GM20431 (cell line): ENCODE results near the gene S1PR4.
"Not testable (repeated sequence)": the region's sequence is repeated elsewhere in the genome, so short reads cannot be mapped to it uniquely, and the experiment has no call there.

Experiments
- in situ Hi-C: fragments of 300-500 bp; cut with MseI, MboI; formaldehyde crosslinking; loops from one replicate; pipeline ENCODE4 v1.15.0; 2020; ENCODE audit warnings: low sequenced_read_pairs; ENCODE audit not compliant: unreplicated experiment

Gene S1PR4

GRCh38 chr19:3192684-3193083 lies 14.1 kb downstream of the S1PR4 start:
- in situ Hi-C loops = no loop called here

GRCh38 chr19:3193256-3194105 lies 14.9 kb downstream of the S1PR4 start:
- in situ Hi-C loops = no loop called here

- in situ Hi-C loops = no loop called here
Measured at GRCh38 chr19:3194106-3195087, 15.8 kb downstream of the S1PR4 start.

- in situ Hi-C loops = no loop called here
Measured at GRCh38 chr19:3196064-3196932, 17.7 kb downstream of the S1PR4 start.

GRCh38 chr19:3196933-3197205 lies 18.3 kb downstream of the S1PR4 start:
- in situ Hi-C loops = no loop called here

- in situ Hi-C loops = no loop called here
Measured at GRCh38 chr19:3198901-3199700, 20.5 kb downstream of the S1PR4 start.

GRCh38 chr19:3201072-3201700 lies 22.6 kb downstream of the S1PR4 start:
- in situ Hi-C loops = no loop called here

GRCh38 chr19:3201911-3202310 lies 23.3 kb downstream of the S1PR4 start:
- in situ Hi-C loops = no loop called here

GRCh38 chr19:3202346-3202745 lies 23.8 kb downstream of the S1PR4 start:
- in situ Hi-C loops = no loop called here

- in situ Hi-C loops = not testable (repeated sequence)
Measured at GRCh38 chr19:3202895-3203294, 24.3 kb downstream of the S1PR4 start.

GRCh38 chr19:3203805-3204645 lies 25.5 kb downstream of the S1PR4 start:
- in situ Hi-C loops = no loop called here

- in situ Hi-C loops = no loop called here
Measured at GRCh38 chr19:3204646-3205275, 26.2 kb downstream of the S1PR4 start.

- in situ Hi-C loops = no loop called here
Measured at GRCh38 chr19:3206216-3206953, 27.8 kb downstream of the S1PR4 start.

GRCh38 chr19:3207461-3208242 lies 29.1 kb downstream of the S1PR4 start:
- in situ Hi-C loops = no loop called here

GRCh38 chr19:3208317-3209207 lies 30.0 kb downstream of the S1PR4 start:
- in situ Hi-C loops = no loop called here
